GM21825 (cell line): ENCODE measurements around the gene GSAP.
"Not testable (repeated sequence)": the region's sequence is repeated elsewhere in the genome, so short reads cannot be mapped to it uniquely, and the experiment has no call there.

Experiments
- ATAC-seq: cut with Tn5 transposase; IDR thresholded peaks from one replicate; pipeline ENCODE4 v1.9.1; 2021; ENCODE audit warnings: mild to moderate bottlenecking, moderate library complexity; ENCODE audit not compliant: unreplicated experiment

The GSAP gene

DNA sequence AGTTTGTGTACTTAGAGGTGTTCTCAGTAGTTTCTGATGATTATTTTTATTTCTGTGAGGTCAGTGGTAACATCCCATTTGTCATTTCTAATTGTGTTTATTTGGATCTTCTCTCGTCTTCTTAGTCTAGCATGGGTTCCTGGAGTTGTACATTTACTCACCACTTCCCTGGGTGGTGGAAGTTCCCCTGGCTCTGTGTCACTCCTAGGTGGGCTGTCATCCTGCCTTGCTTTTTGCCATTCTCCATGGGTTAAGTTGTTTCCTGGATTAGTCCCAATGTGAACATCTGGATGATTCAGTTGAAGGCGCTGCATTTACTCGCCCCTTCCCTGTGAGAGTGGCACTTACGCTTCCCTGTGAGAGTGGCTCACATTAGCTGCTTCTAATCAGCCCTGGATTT is 48.2 kb downstream of the GSAP start:
- no peak for ATAC-seq

DNA sequence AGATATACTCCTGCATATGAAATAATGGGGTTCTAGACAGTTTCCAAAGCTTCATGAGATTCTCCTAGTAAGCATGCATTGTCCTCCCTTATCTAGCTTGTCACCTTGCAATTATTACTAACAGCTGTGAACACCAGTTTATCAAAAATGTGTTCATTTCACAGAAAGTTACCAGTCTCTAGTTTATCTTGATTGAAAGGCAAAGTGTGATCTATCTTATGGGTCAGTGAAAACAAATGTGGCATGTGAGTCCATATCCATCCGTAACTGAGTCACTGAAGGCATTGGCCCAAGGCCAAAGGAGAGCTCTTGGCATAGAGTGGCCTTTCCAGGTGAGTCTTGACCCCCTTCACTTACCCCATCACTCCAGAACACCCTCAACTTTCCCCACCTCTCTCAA is 53.2 kb downstream of the GSAP start:
- no peak for ATAC-seq

DNA sequence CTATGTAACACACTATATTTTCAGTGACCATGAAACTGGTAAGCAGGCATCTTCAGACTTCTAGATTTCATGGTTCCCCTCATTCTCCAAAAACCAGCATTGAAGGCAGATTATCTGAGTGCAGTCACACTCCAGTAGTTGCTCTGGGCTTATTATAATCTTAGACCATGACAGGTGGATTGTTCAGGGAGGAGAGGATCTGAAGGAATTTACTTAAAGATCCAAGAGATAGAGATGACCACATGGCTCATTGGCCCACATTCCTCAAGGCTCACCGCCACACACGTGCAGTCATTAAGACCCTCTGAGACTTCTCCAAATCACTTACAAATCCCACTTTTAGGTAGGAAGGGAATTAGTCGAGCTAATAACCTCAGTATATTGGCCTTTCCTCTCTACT is 55.2 kb downstream of the GSAP start:
- ATAC-seq: no peak

DNA sequence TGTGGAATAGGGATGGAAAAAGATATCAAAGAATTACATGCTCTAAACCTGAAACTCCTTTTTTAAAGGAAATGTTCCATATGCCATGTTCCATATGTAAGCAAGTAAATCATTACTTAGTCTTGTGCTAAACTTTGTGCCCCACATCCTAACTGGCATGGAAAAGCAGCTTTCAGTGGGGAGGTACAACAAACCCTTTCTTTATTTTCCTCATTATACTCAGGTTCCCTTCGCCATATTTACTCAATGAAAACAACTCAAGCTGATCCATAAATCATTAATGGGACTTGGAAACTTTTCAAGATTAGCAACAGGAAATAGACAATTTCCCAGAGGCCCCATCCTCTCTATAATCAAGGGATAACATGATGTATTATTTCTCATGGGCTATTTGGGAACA is 56.0 kb downstream of the GSAP start:
- ATAC-seq: no peak

DNA sequence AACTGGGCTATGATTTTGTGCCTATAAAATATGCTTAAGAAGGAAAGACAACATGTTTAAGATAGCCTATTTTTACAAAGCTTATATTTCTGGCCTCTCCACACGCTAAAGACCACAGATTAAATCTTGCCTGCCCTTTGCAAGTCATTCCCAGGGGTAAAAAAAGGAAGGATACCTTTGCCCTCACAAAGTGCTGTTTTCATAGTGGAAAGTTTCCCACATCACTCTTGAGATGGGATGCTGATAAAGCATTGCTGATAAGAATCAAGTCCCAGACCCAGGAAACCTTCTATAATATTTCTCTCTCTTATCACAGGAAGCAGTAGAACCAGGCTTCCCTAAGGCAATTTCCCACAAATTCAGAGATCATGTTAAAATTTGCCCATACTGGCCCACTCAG is 56.5 kb downstream of the GSAP start:
- ATAC-seq: no peak

GRCh38 chr7:77354914-77355313 is 61.2 kb downstream of the GSAP start:
- ATAC-seq: no peak

- ATAC-seq: no peak
Measured at GRCh38 chr7:77354484-77354883, 61.7 kb downstream of the GSAP start.

DNA sequence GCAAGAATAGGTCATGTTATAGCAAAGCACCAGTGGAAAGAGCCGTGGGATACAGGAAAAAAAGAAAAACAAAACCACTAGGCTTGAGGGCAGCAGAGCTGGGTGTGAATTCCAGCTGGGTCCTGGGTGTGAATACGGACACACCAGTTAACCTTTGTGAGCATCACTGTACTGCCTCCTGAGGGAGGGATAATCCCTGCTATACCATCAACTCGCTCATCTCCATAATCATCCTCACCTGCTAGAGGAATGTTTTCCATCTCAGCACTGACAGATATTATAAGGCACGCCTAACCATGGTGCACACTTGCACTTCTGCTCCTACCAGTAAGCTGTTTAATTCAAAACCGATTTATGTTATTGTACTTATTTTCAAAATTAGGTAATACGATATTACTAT is 62.2 kb downstream of the GSAP start:
- ATAC-seq: no peak

GRCh38 chr7:77353407-77353721 is 62.8 kb downstream of the GSAP start:
- ATAC-seq: no peak

DNA sequence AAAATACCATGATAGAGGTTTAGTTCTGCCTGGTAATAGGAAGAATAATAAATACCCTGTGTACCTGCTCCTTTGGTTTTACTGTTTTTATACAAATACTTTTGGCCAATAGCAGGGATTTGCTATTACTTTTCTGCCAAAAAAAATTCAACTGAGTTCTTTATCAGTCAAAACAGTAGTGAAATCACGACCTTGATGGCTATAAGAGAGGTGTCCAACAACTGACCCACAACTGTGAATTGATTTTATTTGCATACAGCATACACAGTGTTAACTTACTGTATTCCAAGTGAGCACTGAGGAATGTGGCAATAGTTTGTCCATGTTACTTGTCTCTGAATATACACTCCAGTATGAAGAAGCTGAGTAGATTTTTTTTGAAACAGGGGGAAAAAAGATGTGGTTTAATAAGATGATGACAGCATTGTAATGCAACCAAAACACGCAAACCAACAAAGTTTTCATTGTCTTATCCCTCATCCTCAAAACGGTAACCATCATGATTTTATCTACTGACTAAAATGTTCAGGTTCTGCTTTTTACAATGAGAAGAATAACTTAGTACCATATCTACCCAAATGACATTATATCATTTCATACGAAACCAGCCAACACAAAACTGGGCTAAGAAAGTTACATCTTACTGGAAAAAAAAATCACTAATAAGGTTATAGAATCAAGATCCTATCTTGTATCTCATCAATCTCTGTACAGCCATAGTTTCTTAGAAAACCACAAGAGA is 63.3 kb downstream of the GSAP start:
- no peak for ATAC-seq

- ATAC-seq: peak; percentile 97
Measured at GRCh38 chr7:77351539-77352004, 64.6 kb downstream of the GSAP start.

GRCh38 chr7:77349141-77349540 is 67.0 kb downstream of the GSAP start:
- ATAC-seq: no peak

- ATAC-seq: no peak
Measured at GRCh38 chr7:77348371-77348813, 67.8 kb downstream of the GSAP start.

DNA sequence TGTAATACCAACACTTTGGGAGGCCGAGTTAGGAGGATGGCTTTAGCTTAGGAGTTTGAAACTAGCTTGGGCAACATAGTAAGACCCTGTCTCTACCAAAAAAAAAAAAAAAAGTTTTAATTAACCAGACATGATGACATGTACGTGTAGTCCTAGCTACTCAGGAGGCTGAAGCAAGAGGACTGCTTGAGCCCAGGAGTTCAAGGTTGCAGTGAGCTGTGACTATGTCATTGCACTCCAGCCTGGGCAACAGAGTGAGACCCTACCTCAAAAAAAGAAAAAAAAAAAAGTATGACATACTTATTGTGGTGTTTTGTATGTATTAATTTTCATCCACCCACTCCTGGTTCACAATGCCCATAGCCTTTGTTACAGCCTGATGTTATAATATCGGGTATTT is 69.7 kb downstream of the GSAP start:
- no peak for ATAC-seq

DNA sequence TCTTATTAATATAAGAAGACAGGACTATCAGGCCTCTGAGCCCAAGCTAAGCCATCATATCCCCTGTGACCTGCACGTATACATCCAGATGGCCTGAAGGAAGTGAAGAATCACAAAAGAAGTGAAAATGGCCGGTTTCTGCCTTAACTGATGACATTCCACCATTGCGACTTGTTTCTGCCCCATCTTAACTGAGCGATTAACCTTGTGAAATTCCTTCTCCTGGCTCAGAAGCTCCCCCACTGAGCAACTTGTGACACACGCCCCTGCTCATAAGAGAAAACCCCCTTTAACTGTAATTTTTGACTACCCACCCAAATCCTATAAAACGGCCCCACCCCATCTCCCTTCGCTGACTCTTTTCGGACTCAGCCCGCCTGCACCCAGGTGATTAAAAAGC is 70.7 kb downstream of the GSAP start:
- ATAC-seq: not testable (repeated sequence)

DNA sequence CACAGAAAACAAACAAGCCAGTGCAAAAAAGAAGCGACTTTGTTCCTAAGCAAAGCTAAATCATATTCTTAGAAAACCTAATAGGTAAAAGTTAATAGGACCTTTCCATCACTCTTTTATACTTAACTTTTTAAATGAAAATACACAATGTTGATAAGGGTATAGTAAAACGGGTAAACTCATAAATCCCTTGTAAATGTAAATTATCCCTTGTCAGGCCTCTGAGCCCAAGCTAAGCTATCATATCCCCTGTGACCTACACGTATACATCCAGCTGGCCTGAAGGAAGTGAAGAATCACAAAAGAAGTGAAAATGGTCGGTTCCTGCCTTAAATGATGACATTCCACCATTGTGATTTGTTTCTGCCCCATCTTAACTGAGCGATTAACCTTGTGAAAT is 76.4 kb downstream of the GSAP start:
- no peak for ATAC-seq

DNA sequence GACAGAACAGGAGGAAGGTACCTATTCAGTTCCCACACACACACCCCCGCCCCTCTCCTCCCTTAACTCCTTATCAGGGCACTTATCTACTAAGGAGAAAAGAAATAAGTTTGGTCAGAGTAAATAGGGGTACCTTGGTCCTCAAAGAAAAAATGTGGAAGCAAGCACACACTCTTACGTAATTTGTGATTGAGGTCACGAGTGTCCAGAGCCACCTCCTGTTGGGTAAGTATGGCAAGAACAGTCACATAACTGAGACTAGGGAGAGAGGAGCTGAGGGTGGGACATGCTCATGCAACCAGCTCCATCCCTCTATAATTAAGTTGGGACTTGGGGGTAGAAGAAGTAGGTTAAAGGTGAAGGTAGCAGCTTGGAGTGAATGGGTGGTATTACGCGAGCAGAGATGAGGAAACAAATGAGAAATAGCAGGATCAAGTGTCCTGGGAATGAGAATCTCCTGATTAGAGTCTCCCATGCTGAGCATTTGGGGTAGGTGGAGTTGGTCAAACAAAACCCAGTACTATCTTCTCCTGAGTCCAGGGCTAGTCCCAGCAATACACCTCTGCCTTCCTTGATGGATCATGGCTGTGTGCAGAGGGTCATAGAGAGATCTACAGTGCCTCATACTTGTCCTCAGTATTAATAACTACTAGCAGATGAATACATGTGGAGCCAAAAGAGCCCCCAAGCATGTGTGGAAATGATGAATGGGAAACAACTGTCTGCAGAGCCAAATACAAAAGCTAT is 77.1 kb downstream of the GSAP start:
- ATAC-seq: no peak

DNA sequence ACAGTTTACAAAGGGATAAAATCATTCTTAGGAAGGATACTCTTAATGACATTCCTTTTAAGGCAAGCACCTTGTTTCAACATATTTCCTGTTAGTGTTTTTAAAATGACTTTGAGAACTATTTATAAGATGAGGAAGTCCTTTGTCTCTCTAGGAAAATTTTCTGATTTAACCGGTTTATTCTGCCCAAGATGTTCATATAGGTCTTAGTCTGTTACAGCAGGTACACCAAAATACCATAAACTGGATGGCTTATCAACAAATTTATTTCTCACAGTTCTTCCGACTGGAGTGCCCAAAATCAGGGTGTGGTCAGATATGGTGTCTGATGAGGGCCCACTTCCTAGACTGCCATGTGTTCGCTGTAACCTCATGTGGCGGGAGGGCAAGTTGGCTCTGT is 77.9 kb downstream of the GSAP start:
- ATAC-seq: no peak

DNA sequence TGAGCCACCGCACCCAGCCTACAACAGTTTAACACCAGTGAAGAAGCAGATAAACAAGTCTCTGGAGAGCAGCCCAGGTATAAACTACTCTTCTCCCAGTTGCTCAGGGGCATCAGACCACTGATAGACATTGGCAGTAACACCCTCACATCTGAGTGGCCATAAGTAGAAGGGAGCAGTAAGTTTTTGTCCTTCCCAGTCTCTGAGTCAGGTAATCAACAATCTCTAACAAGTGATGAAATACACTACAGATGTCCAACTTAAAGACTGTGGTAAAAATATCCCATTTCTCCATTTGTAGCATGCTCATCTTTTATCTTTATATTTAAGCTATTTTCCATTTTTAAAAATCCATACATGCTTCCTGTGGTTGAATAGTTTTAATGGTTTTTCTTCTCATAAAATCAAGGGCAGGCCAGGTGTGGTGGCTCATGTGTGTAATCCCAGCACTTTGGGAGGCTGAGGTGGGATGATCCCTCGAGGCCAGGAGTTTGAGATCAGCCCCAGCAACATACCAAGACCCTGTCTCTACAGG is 78.6 kb downstream of the GSAP start:
- ATAC-seq: no peak

DNA sequence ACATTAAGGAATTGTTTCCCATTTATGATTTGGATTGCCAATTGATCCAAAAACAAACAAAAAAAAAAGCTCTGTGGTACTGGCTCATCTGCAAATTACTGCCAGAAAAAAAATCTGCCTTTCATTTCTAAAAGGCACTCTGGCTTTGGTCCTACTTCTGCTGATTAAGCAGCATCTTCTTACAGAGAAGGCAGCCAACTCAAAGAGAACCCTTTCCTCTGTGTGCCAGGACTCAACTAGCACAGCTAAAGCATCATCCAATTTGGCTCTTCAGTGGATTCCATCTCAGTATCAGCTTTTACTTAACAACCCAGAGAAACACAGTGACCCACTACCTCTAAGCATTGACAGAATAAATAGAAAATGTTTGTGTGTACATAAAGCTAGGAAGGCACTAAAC is 80.6 kb downstream of the GSAP start:
- no peak for ATAC-seq

DNA sequence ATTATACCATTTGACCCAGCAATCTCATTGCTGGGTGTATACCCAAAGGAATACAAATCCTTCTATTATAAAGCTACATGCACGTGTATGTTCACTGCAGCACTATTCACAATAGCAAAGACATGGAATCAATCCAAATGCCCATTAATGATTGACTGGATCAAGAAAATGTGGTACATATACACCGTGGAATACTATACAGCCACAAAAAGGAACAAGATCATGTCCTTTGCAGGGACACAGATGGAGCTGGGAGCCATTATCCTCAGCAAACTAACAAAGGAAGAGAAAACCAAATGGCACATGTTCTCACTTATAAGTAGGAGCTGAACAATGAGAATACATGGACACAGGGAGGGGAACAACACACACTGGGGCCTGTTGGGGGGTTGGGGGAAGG is 82.1 kb downstream of the GSAP start:
- ATAC-seq: not testable (repeated sequence)

DNA sequence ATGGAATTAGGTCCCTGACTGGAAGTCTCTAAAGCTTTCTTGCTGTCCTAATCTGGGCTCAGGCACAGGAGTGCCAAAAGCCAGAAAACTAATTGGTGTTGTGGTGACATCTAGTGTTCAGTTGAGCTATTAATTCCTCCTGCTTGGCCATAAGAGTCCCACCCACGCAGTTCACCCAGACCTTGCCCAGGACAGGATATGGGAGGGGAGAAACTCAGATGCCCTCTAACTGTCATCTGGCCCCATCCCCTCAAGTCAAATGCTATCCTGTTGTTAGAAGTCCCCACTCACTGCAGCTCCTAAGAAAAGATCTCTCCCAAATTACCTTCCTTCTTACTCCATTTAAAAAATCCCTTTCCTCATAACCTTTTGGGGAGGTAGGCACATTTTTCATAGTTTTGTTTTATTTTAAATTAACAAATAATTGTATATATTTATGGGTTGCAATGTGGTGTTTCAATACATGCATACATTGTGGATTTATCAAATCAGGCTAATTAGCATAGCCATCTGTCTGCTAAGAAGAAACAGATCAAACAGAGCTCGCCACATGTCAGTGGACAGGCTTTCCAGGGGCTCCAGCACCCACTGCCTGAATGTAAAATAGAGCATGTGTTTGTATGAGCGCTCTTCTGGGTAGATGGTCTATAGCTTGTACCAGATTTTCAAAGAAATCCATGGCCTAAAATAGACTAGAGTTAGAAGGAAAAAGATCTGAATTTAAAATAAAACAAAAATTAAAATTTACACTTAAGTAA is 84.0 kb downstream of the GSAP start:
- ATAC-seq: peak; percentile 74
